K562 (cell line): ENCODE results near the gene TIMM50. TPM values are rescaled to one million over a fixed set of nuclear protein-coding genes. Genes with fewer than 3 reads are reported as not detected.

Experiments
- ATAC-seq: fragments of 200-7000 bp; cut with Tn5 transposase; 3 replicates; pipeline ENCODE4 v1.9.1; 2020; ENCODE audit warnings: moderate library complexity
- BruUV-seq: library from RNA; stranded (reverse); fragments of 400-500 nt; replicated peaks from 2 replicates; lab custom pipeline; 2021; lab: Mats Ljungman, UMichigan
- CTCF ChIA-PET: fragments of 300-600 bp; formaldehyde crosslinking; extraction: SDS; loops from one replicate; lab custom pipeline; 2021; ENCODE audit warnings: low intra/inter-chr PET ratio; lab: Yijun Ruan, JAX
- POLR2A ChIA-PET: fragments of 300-600, 350-650 bp; sonication (Branson Sonifier 250); formaldehyde crosslinking; extraction: SDS; loops from one replicate; lab custom pipeline; 2021; ENCODE audit warnings: antibody characterized with exemption, inconsistent platforms; lab: Yijun Ruan, JAX
- DNase-seq, 4 experiments: peaks; one replicate each; pipeline versions ENCODE4 v3.0.0 to v3.0.0-alpha.2; 2011 to 2018; ENCODE audit warnings: low spot score in 3 of 4, mixed read lengths in 3 of 4; ENCODE audit errors: extremely low read depth in 1 of 4
- FAIRE-seq: peaks from 2 replicates; lab custom pipeline; 2011; peaks lifted over from hg19 to GRCh38; lab: Jason Lieb, UNC
- H2AFZ ChIP-seq: 2 replicates; pipeline ENCODE4 v1.6.0; 2011; ENCODE audit warnings: low read depth, low read length, control low read depth, inconsistent platforms
- H3K27ac ChIP-seq: fragments of 200-600 bp; 3 replicates; pipeline ENCODE4 v1.8.0; 2011; ENCODE audit warnings: low read depth, mild to moderate bottlenecking, control low read depth, inconsistent platforms, low read length, moderate library complexity, mixed read lengths; ENCODE audit errors: extremely low read depth
- H3K27me3 ChIP-seq, 2 experiments: fragments of 300-600 bp in 1 of 2; 2 replicates in 1 of 2; 3 replicates in 1 of 2; pipeline versions ENCODE4 v1.6.0 to v1.8.0; 2011; ENCODE audit warnings: inconsistent platforms in 2 of 2, low read length in 2 of 2, mild to moderate bottlenecking in 1 of 2, mixed read lengths in 1 of 2, moderate library complexity in 1 of 2; ENCODE audit not compliant: control insufficient read depth in 2 of 2, insufficient read depth in 2 of 2
- H3K36me3 ChIP-seq: fragments of 300-600 bp; 3 replicates; pipeline ENCODE4 v1.8.0; 2011; ENCODE audit warnings: mild to moderate bottlenecking, low read length, inconsistent platforms; ENCODE audit not compliant: control insufficient read depth, insufficient read depth
- H3K4me1 ChIP-seq, 2 experiments: fragments of 200-600 bp in 1 of 2; replicated peaks in 1 of 2; 2 replicates in 1 of 2; 3 replicates in 1 of 2; pipeline versions ENCODE4 v1.5.1 to v1.8.0; 2011; ENCODE audit warnings: inconsistent platforms in 2 of 2, low read length in 2 of 2, mild to moderate bottlenecking in 1 of 2, mixed read lengths in 1 of 2, moderate library complexity in 1 of 2; ENCODE audit not compliant: control insufficient read depth in 2 of 2, insufficient read depth in 2 of 2
- H3K4me2 ChIP-seq: 2 replicates; pipeline ENCODE4 v1.6.1; 2011; ENCODE audit warnings: low read length, control low read depth, inconsistent platforms, mixed read lengths; ENCODE audit not compliant: insufficient read depth
- H3K4me3 ChIP-seq: fragments of 200-600 bp; sonication (generic), shearing (Covaris generic); 2 replicates; pipeline ENCODE4 v1.5.1; 2016; ENCODE audit warnings: control low read depth, inconsistent platforms
- H3K79me2 ChIP-seq: fragments of 200-600 bp; 3 replicates; pipeline ENCODE4 v1.8.0; 2011; ENCODE audit warnings: low read length, inconsistent platforms; ENCODE audit not compliant: control insufficient read depth, insufficient read depth
- H3K9ac ChIP-seq, 2 experiments: 2 replicates each; pipeline versions ENCODE4 v1.6.0 to v1.6.1; 2011; ENCODE audit warnings: low read depth in 2 of 2, low read length in 2 of 2, control low read depth in 1 of 2, inconsistent platforms in 1 of 2, mild to moderate bottlenecking in 1 of 2, mixed read lengths in 1 of 2; ENCODE audit not compliant: insufficient read depth in 1 of 2
- H3K9me1 ChIP-seq: one replicate; pipeline ENCODE4 v1.6.0; 2011; ENCODE audit warnings: inconsistent platforms, mild to moderate bottlenecking, low read length, moderate library complexity; ENCODE audit not compliant: control insufficient read depth, insufficient read depth
- H3K9me3 ChIP-seq: replicated peaks from 2 replicates; pipeline ENCODE4 v1.5.1; 2011; ENCODE audit warnings: low read depth, low read length, inconsistent platforms; ENCODE audit not compliant: control insufficient read depth, insufficient read depth
- H4K20me1 ChIP-seq: replicated peaks from 2 replicates; pipeline ENCODE4 v1.6.1; 2011; ENCODE audit warnings: low read length, inconsistent platforms, mixed read lengths; ENCODE audit not compliant: control insufficient read depth, insufficient read depth
- ATF1 ChIP-seq, 2 experiments: fragments of 450-650 bp in 1 of 2; IDR thresholded peaks; 2 replicates each; pipeline ENCODE4 v1.6.1; 2016; ENCODE audit warnings: missing compliant biosample characterization in 1 of 2, missing genetic modification characterization in 1 of 2
- ATF3 ChIP-seq, 2 experiments: fragments of 450-650 bp in 1 of 2; sonication (generic) in 1 of 2; formaldehyde crosslinking in 1 of 2; IDR thresholded peaks in 1 of 2; conservative IDR thresholded peaks in 1 of 2; 2 replicates each; pipeline versions ENCODE4 v1.6.1 to v1.8.1; 2016 to 2023; ENCODE audit warnings: mild to moderate bottlenecking in 2 of 2, moderate library complexity in 2 of 2, inconsistent platforms in 1 of 2, missing genetic modification reagents in 1 of 2
- ATF7 ChIP-seq: fragments of 450-650 bp; IDR thresholded peaks from 2 replicates; pipeline ENCODE4 v1.7.1; 2014; ENCODE audit warnings: mild to moderate bottlenecking, moderate library complexity
- BCOR ChIP-seq: fragments of 450-650 bp; IDR thresholded peaks from 2 replicates; pipeline ENCODE4 v1.6.1; 2016
- BHLHE40 ChIP-seq: IDR thresholded peaks from 2 replicates; pipeline ENCODE4 v1.6.1; 2011; ENCODE audit warnings: low read length, improper control_type of control experiment
- CCNT2 ChIP-seq: IDR thresholded peaks from 2 replicates; pipeline ENCODE4 v1.6.1; 2011; ENCODE audit warnings: borderline replicate concordance, low read depth, mild to moderate bottlenecking, moderate library complexity, mixed read lengths, low read length; ENCODE audit not compliant: insufficient read length; ENCODE audit errors: extremely low read depth
- CREM ChIP-seq: IDR thresholded peaks from 2 replicates; pipeline ENCODE4 v1.6.1; 2014; ENCODE audit warnings: antibody characterized with exemption, low read depth
- GATA2 ChIP-seq: sonication (generic); formaldehyde crosslinking; IDR thresholded peaks from 2 replicates; pipeline ENCODE4 v1.4.0; 2020; ENCODE audit warnings: mild to moderate bottlenecking, missing genetic modification reagents
- JUNB ChIP-seq: fragments of 450-650 bp; formaldehyde crosslinking; conservative IDR thresholded peaks from 2 replicates; pipeline ENCODE4 v1.4.0; 2020; ENCODE audit warnings: mild to moderate bottlenecking
- JUND ChIP-seq, 2 experiments: IDR thresholded peaks; 2 replicates in 1 of 2; 3 replicates in 1 of 2; pipeline ENCODE4 v1.6.1; 2011; ENCODE audit warnings: borderline replicate concordance in 2 of 2, low read depth in 2 of 2, low read length in 2 of 2, improper control_type of control experiment in 1 of 2, missing biosample characterization in 1 of 2, missing genetic modification characterization in 1 of 2, missing genetic modification reagents in 1 of 2
- MEIS2 ChIP-seq: fragments of 450-650 bp; IDR thresholded peaks from 2 replicates; pipeline ENCODE4 v1.6.1; 2014; ENCODE audit warnings: mild to moderate bottlenecking; ENCODE audit not compliant: partially characterized antibody
- POLR3G ChIP-seq: IDR thresholded peaks from 2 replicates; pipeline ENCODE4 v1.6.1; 2011; ENCODE audit not compliant: insufficient read length, insufficient replicate concordance; ENCODE audit errors: extremely low read depth
- RERE ChIP-seq: sonication (generic); formaldehyde crosslinking; IDR thresholded peaks from 2 replicates; pipeline ENCODE4 v1.8.0; 2023; ENCODE audit warnings: missing genetic modification reagents, mild to moderate bottlenecking, borderline replicate concordance
- ZNF644 ChIP-seq: fragments of 200-800 bp; sonication (Bioruptor generic); IDR thresholded peaks from 2 replicates; pipeline ENCODE4 v1.6.1; 2016; ENCODE audit warnings: low read depth, missing genetic modification characterization, missing compliant biosample characterization
- ZNF778 ChIP-seq: fragments of 450-650 bp; formaldehyde crosslinking; IDR thresholded peaks from 2 replicates; pipeline ENCODE4 v1.4.0; 2020; ENCODE audit warnings: mild to moderate bottlenecking, moderate library complexity
- WGBS: fragments of 100-300 bp; shearing (Covaris generic); methylation state at CpG from one replicate; pipeline ENCODE4 v1.1.6; 2016; ENCODE audit warnings: low coverage, mixed read lengths; ENCODE audit not compliant: insufficient coverage; ENCODE audit errors: missing lambda C conversion rate; 5-methylcytosine and 5-hydroxymethylcytosine counted together
- in situ Hi-C: fragments of 300-500 bp; cut with MboI; formaldehyde crosslinking; loops from 4 replicates; pipeline ENCODE4 v1.15.0; 2018; ENCODE audit warnings: inconsistent platforms, mixed read lengths
- intact Hi-C: fragments of 100-400 bp; cut with micrococcal nuclease; formaldehyde crosslinking; loops from 2 replicates; pipeline ENCODE4 v1.14.2; 2022
- polyA plus RNA-seq, 8 experiments: library from polyadenylated mRNA; depleted of rRNA in 4 of 8; stranded (reverse) in 5 of 8; unstranded in 3 of 8; fragments of >200 nt; fragmentation: Nextera tagmentation in 2 of 8; fragmentation: Illumina TruSeq in 1 of 8; extraction: Ambion mirVana in 2 of 8; extraction: Trizol in 1 of 8; gene quantifications; 2 replicates each; pipeline versions ENCODE4 v1.2.1 to v1.2.3, GENCODE V29; 2011 to 2014; ENCODE audit warnings: inconsistent platforms in 1 of 8, missing spikeins in 1 of 8
- total RNA-seq, 7 experiments: library from RNA; depleted of rRNA in 6 of 7; stranded (reverse); fragments of >200 nt in 6 of 7; fragmentation: Illumina TruSeq in 2 of 7; extraction: Trizol in 2 of 7; gene quantifications; 2 replicates each; pipeline versions ENCODE4 v1.2.1 to v1.2.3, GENCODE V29; 2011 to 2021; ENCODE audit warnings: low replicate concordance in 1 of 7

The TIMM50 gene
- total and polyA plus RNA-seq, 9 of the 15 experiments (the other 6 are each of a cell fraction or from before 2014, with no cell fraction given) = 28.3 to 221 (median 170) TPM

GRCh38 chr19:39500543-39500942, 19.9 kb downstream of the TIMM50 start:
- in situ Hi-C loops = no loop called here
- ATAC-seq = no peak
- H3K27me3 ChIP-seq = no peaks in the 10 kb centered on the region
- TF ChIP-seq BHLHE40 = peak; percentile 41; the same call in 1 of the 2 replicates
- no peak for TF ChIP-seq POLR3G
- no peak for TF ChIP-seq GATA2 (CRISPR knock-in tag)
- TF ChIP-seq ATF7 = peak; percentile 51; the same call in 1 of the 2 replicates
- no peak for TF ChIP-seq CCNT2
- TF ChIP-seq ATF1 (CRISPR knock-in tag; IDR thresholded peaks at IDR 0.05) = no peak
- 0 out of 2 replicates have a peak, but pooled peaks have one; percentile 42 for TF ChIP-seq ATF1 (tag; IDR thresholded peaks at IDR 0.05)
- no peak for TF ChIP-seq JUNB
- TF ChIP-seq ATF3 (IDR thresholded peaks at IDR 0.05) = peak; percentile 66
- TF ChIP-seq ATF3 (CRISPR knock-in tag; conservative IDR thresholded peaks at IDR 0.05) = no peak
- TF ChIP-seq MEIS2 = peak; percentile 55
- peak; percentile 26; the same call in 1 of the 2 replicates for TF ChIP-seq JUND (IDR thresholded peaks at IDR 0.05; ENCODE audit: borderline replicate concordance, low read depth, low read length)
- no peak for TF ChIP-seq JUND (tag; IDR thresholded peaks at IDR 0.05; ENCODE audit: borderline replicate concordance, low read depth, low read length)
- TF ChIP-seq BCOR = no peak
- TF ChIP-seq CREM = peak; percentile 48; the same call in 1 of the 2 replicates
- TF ChIP-seq ZNF778 = no peak
- no peak for TF ChIP-seq RERE (CRISPR knock-in tag)
- no peak for TF ChIP-seq ZNF644 (tag)

More at GRCh38 chr19:39500543-39500942, 19.9 kb downstream of the TIMM50 start:
- 9% methylated on average over 4 of the region's 4 CpGs for WGBS
- Histone ChIP-seq H3K9me1 (no peaks in the 10 kb centered on the region), H3K36me3 (no peaks in the 10 kb centered on the region), H3K9me3 (no peaks in the 10 kb centered on the region), H3K4me3 (no peak overlapping the region), H3K9ac (no peak overlapping the region), H2AFZ (no peak overlapping the region), H4K20me1 (no peaks in the 10 kb centered on the region), H3K27ac (no peak overlapping the region), H3K4me2 (no peak overlapping the region), H3K79me2 (no peaks in the 10 kb centered on the region), H3K4me1 (peaks cover 10 to 34% of the 10 kb centered on the region in 2 experiments; a peak in 4 of 5 replicates)
- CTCF ChIA-PET = interaction anchor here (0.6 kb wide), 1 partner anchor 32 kb away, joined by 6 read pairs; no protein-coding TSS in a partner anchor
- POLR2A ChIA-PET = interaction anchor here (0.6 to 0.9 kb wide), 3 partner anchors 14 to 529 kb away, joined by 3 to 4 read pairs (median 3); partner anchors contain the start of gene RPS16
- FAIRE-seq = peak; percentile 54
- intact Hi-C loops = no loop called here
- DNase-seq = no peak
- no TSS peak for BruUV-seq
